Measurements from ENCODE around the gene SLC8B1.
A peak's percentile ranks its signal among the peaks of the same experiment; 100 is the strongest.

The SLC8B1 gene

GRCh38 chr12:113266106-113266895, 68.6 kb downstream of the SLC8B1 start:
- TF ChIP-seq, protein P1, sequence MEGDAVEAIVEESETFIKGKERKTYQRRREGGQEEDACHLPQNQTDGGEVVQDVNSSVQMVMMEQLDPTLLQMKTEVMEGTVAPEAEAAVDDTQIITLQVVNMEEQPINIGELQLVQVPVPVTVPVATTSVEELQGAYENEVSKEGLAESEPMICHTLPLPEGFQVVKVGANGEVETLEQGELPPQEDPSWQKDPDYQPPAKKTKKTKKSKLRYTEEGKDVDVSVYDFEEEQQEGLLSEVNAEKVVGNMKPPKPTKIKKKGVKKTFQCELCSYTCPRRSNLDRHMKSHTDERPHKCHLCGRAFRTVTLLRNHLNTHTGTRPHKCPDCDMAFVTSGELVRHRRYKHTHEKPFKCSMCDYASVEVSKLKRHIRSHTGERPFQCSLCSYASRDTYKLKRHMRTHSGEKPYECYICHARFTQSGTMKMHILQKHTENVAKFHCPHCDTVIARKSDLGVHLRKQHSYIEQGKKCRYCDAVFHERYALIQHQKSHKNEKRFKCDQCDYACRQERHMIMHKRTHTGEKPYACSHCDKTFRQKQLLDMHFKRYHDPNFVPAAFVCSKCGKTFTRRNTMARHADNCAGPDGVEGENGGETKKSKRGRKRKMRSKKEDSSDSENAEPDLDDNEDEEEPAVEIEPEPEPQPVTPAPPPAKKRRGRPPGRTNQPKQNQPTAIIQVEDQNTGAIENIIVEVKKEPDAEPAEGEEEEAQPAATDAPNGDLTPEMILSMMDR (IDR thresholded peaks at IDR 0.05; ENCODE audit: control insufficient read depth, insufficient read depth, low read depth, low read length, missing control alignments): no peak
- H3K4me3 ChIP-seq (ENCODE audit: control insufficient read depth, low read depth, low read length): no peak overlapping the region
- DNase-seq (ENCODE audit: low read depth): no peak

DNA sequence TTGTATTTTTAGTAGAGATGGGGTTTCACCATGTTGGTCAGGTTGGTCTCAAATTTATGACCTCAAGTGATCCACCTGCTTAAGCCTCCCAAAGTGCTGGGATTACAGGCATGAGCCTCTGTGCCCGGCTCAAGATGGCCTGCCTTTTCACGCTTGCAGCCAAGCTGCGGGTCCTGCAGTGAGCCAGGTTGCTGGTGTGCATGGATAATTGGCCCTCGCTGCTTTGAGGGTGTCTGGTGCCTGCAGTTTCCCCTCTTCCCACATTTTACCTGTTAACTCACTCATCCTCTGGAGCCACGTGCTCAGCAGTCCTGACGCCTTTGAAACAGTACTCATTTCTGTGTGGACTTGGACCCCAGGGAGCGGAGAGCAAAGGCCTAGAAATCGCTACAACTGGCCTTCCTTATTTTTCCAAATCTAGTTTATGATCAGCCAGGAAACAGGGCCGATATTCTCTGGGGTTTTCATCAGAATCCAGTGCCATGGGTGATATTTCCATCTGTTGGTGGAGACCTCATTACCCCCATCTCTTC, 71.4 kb downstream of the SLC8B1 start:
- no peak for DNase-seq (ENCODE audit: low read depth)
- no peak overlapping the region for H3K4me3 ChIP-seq (ENCODE audit: control insufficient read depth, low read depth, low read length)
- TF ChIP-seq, protein P1 (IDR thresholded peaks at IDR 0.05; ENCODE audit: control insufficient read depth, insufficient read depth, low read depth, low read length, missing control alignments): no peak

DNA sequence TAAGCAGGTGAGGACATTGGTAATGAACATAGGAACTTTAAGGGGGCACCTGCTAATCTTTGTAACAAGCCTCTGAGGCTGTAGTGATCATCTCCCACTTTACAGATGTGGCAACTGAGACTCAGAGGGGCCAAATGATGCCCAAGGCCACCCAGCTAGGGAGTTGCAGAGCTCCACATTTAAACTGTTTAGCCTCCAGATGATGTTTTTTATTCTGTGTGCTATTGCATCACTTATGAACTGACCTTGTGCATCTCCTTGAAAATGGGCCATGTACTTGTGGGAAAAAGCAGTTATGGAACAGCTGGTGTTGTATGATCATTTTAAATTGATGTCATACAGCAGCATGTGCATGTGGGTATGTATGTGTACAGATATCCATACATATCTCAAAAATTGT, 72.2 kb downstream of the SLC8B1 start:
- peak; percentile 8 for DNase-seq (ENCODE audit: low read depth)
- TF ChIP-seq, protein P1 (IDR thresholded peaks at IDR 0.05; ENCODE audit: control insufficient read depth, insufficient read depth, low read depth, low read length, missing control alignments): no peak
- H3K4me3 ChIP-seq (ENCODE audit: control insufficient read depth, low read depth, low read length): no peak overlapping the region

DNA sequence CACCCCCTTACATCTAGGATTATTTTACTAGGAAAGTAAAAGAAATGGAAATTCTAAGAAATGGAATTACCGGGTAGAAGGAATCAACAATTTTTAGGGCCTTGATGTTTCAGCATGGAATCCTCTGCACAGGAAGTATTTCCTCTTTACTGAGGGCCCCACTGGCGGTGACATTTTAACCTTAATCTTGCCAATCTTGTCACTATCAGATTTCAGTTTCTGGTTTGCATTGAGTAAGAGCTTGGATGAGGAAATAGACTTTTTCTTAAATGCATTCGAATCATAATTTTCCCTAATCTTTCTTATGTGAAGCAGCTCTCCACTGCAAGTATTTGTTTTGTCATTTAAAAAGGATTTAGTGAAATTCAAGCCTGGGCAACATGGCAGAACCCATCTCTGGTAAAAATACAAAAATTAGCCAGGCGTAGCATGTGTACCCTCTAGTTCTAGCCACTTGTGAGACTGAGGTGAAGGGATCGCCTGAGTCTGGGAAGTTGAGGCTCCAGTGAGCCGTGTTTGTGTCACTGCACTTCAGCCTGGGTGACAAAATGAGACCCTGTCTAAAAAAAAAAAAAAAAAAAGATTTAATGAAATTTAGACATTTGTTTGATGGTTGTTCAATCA, 73.0 kb downstream of the SLC8B1 start:
- TF ChIP-seq, protein P1 (IDR thresholded peaks at IDR 0.05; ENCODE audit: control insufficient read depth, insufficient read depth, low read depth, low read length, missing control alignments): no peak
- DNase-seq (ENCODE audit: low read depth): no peak
- H3K4me3 ChIP-seq (ENCODE audit: control insufficient read depth, low read depth, low read length): no peak overlapping the region

DNA sequence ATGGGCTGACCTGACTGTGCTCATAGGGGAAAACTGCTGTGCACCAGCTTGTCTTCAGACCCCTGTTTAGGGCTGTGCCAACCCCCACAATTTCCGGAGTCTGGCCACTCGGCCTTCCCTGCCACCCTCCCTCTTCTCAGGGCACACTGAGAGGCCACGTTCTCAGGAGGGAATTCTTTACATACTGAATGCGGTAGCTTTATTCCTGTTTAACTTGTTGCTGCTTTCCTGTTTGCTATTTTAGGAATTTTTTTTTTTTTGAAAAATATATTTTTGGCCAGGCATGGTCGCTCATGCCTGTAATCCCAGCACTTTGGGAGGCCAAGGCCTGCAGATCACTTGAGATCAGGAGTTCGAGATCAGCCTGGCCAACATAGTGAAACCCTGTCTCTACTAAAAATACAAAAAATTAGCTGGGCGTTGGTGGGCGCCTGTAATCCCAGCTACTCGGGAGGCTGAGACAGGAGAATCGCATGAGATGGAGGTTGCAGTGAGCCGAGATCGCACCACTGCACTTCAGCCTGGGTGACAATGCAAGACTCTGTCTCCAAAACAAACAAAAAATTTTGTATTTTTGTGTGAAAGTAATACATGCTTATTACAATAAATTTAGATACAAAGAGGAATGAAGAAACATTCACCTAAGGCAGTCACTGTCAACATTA, 74.1 kb downstream of the SLC8B1 start:
- DNase-seq (ENCODE audit: low read depth): no peak
- no peak overlapping the region for H3K4me3 ChIP-seq (ENCODE audit: control insufficient read depth, low read depth, low read length)
- TF ChIP-seq, protein P1 (IDR thresholded peaks at IDR 0.05; ENCODE audit: control insufficient read depth, insufficient read depth, low read depth, low read length, missing control alignments): no peak

- TF ChIP-seq, protein P1 (IDR thresholded peaks at IDR 0.05; ENCODE audit: control insufficient read depth, insufficient read depth, low read depth, low read length, missing control alignments): no peak
- H3K4me3 ChIP-seq (ENCODE audit: control insufficient read depth, low read depth, low read length): no peak overlapping the region
Observed at GRCh38 chr12:113260127-113260526, 74.8 kb downstream of the SLC8B1 start.

More at GRCh38 chr12:113260127-113260526, 74.8 kb downstream of the SLC8B1 start:
- no peak for DNase-seq (ENCODE audit: low read depth)
